Measurements from ENCODE around the gene CARD9.
"Not testable (repeated sequence)": the region's sequence is repeated elsewhere in the genome, so short reads cannot be mapped to it uniquely, and the experiment has no call there.

DNA sequence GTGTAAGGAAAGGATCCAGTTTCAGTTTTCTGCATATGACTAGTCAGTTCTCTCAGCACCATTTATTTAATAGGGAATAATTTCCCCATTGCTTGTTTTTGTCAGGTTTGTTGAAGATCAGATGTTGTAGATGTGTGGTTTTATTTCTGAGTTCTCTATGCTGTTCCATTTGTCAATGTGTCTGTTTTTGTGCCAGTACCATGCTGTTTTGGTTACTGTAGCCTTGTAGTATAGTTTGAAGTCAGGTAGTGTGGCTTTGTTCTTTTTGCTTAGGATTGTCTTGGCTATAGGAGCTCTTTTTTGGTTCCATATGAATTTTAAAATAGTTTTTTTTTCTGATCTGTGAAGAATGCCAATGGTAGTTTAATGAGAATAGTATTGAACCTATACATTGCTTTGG lies 52.5 kb downstream of the CARD9 start:
- TF ChIP-seq, protein P1, sequence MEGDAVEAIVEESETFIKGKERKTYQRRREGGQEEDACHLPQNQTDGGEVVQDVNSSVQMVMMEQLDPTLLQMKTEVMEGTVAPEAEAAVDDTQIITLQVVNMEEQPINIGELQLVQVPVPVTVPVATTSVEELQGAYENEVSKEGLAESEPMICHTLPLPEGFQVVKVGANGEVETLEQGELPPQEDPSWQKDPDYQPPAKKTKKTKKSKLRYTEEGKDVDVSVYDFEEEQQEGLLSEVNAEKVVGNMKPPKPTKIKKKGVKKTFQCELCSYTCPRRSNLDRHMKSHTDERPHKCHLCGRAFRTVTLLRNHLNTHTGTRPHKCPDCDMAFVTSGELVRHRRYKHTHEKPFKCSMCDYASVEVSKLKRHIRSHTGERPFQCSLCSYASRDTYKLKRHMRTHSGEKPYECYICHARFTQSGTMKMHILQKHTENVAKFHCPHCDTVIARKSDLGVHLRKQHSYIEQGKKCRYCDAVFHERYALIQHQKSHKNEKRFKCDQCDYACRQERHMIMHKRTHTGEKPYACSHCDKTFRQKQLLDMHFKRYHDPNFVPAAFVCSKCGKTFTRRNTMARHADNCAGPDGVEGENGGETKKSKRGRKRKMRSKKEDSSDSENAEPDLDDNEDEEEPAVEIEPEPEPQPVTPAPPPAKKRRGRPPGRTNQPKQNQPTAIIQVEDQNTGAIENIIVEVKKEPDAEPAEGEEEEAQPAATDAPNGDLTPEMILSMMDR (IDR thresholded peaks at IDR 0.05), result not testable (repeated sequence)
- not testable (repeated sequence) for TF ChIP-seq POLR2A, POLR2AphosphoS5, EP300 (IDR thresholded peaks at IDR 0.05)

Measured in suprapubic skin (tissue), 4 donors.